ENCODE results near the gene RNF11.
"Not testable (repeated sequence)": the region's sequence is repeated elsewhere in the genome, so short reads cannot be mapped to it uniquely, and the experiment has no call there.

RNF11 gene

DNA sequence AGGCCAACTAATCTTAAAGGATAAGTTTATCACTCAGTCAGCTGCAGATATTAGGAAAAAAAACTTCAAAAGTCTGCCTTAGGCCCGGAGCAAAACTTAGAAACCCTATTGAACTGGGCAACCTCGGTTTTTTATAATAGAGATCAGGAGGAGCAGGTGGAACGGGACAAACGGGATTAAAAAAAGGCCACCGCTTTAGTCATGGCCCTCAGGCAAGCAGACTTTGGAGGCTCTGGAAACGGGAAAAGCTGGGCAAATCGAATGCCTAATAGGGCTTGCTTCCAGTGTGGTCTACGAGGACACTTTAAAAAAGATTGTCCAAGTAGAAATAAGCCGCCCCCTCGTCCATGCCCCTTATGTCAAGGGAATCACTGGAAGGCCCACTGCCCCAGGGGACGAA is 7.6 kb upstream of the RNF11 start:
- DNase-seq: not testable (repeated sequence)

DNA sequence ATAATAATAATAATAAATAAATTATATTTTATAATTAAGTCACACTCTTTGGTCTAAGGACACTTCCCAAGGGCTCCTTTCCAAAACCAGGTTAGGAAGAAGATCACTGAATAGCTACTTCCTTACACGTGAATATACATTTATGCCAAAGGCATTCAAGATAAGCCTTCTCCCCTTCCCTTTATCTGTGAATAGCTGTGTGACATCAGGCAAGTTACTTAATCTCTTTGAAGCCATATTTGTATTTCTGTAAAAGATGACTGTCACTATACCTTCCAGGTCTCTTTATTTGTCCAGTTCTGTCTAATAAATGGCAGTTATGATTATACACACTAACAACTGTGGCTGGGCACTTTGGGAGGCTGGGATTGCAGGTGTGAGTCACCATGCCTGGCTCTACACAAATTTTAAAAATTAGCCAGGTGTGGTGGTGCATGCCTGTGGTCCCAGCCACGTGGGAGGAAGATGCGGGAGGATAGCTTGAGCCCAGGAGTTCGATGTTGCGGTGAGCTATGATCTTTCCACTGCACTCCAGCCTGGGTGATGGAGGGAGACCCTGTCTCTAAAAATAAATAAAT is 5.5 kb upstream of the RNF11 start:
- DNase-seq: no peak

DNA sequence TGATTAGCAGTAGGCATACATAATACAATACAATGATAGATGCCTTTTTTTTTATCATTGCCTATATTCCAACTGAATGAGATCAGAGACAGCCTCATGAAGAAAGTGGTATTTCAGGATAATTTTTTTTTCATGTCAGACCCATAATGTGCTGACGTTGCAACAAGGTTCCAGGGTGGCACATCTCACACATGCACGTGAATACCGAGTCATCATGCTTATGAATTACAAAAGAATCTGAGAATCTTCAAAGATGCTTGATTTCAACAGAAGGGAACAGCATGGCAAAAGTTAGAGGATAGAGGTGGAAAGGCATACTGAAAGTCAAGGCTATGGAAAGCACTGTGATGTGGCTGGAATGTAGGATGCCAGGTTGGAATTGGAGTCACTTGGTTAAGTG is 5.0 kb upstream of the RNF11 start:
- no peak for DNase-seq

DNA sequence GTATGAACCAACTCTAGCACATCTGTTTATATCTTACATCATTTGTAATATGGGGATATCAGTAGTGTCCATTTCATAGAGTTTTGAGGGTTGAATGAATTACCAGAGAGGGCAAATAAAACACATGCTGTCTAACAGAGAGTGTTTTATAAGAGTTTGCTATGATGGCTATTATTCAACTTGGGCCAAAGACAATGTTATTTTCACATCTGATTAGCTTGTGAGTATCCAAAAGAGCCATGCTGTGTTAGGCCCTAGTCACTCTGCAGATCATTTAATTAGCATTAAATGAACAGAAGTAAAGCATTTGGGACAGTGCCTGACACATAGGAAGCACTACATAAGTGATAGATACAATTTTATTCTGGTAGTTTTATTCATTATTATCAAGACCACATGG is 4.2 kb upstream of the RNF11 start:
- no peak for DNase-seq

DNA sequence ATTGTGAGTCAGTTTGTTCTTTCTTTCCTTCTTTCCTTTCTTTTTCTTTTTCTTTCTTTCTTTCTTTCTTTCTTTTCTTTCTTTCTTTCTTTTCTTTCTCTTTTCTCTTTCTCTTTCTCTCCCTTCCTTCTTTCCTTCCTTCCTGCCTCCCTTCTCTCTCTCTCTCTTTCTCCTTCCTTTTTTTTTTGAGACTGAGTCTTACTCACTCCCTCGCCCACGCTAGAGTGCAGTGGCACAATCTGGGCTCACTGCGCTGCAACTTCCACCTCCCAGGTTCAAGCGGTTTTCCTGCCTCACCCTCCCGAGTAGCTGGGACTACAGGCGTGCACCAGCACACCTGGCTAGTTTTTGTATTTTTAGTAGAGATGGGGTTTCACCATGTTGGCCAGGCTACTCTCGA is 1.8 kb upstream of the RNF11 start:
- DNase-seq: not testable (repeated sequence)

DNA sequence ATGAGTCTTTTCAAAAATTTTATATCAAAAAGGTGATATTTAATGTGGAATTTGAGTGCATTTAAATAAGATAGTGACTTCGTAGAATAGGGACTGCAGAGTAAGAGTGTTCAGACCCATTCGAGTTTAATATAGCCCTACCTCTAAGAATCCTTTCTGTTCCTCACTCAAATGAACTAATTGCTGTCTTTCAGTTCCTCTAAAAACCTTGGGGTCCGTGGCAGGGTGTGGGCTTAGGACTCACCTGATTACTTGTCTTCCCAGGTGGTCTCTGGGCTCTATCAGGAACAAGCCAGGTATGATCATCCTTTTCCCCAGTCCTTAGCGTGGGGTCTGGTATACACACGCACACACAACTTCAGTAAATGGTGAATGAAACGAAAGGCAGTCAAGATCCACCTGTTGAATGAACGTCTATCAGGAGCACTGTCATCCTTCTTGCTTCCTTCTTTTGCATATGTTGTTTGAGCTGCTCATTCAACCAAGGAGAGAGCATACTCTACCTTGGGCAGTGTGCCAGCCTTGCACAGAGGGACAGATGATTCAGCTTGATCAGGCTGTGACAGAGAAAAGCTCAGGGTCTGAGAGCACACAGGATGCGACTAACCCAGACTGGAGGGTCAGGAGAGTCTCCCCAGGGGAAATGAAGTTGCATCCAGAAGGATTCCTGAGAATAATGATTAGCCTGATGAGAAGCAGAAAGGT is 1.2 kb upstream of the RNF11 start:
- DNase-seq: peak; percentile 98

DNA sequence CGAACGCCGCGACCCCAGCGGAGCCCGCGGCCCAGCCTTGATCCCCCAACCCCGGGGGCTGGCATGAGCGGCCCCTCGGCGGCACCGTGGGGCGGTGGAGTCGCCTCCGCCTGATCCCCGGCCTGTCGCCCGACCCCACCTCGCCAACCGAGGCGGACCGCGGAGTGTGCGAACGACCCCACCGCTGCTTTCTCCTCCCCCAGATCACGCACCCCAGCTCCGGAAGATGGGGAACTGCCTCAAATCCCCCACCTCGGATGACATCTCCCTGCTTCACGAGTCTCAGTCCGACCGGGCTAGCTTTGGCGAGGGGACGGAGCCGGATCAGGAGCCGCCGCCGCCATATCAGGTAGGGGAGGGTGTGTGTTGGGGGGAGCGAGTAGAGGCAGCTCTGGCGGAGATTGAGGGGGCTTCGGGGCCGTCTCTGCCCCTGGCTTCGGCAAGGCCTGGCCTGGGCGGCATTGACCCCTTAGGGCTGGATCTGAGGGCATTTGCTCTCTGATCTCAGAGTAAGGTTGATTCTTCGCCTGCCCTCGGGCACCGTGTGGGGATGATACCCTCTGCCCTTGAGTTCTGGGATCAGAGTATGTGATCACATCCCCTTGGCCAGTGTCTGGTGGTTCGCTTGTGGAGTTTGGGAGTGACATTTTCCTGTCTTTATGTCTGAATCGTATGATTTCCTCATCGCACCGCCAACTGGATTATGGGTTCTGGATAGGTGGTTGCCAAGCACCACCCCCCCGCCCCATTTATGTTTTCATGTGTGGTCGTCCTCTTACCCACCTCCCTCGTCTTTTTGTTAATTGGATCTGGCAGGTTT is 668 bp downstream of the RNF11 start:
- peak; percentile 86 for DNase-seq

DNA sequence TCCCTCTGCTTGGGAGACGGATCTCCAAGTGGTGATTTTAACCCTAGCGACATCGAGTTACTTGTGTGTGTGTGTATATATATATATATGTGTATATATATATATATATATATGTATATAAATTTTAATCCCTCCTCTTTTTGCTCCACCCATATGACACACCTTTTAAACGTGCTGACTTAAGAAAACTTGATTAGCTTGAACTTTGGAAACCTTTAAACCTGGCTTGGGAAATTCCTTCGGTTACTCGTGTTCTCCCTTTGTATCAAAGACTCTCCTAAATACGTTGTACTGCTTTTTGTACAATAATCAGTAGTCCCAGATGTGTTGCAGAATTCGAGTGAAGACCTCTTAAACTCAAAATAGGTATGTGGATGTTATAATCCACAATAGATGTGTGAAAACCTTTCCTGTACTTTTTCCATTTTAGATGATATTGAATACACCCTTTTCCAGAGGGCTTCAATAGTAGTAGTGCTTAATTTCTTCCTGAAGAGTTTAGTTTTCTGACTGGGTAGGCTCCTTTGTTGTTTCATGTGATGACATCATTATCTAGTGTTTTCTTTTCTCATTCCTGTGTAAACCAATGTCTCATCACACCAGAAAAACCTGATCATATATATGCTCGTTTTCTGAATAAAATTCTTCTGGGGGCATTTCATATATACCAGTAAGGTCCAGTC is 1.4 kb downstream of the RNF11 start:
- DNase-seq: peak; percentile 96

DNA sequence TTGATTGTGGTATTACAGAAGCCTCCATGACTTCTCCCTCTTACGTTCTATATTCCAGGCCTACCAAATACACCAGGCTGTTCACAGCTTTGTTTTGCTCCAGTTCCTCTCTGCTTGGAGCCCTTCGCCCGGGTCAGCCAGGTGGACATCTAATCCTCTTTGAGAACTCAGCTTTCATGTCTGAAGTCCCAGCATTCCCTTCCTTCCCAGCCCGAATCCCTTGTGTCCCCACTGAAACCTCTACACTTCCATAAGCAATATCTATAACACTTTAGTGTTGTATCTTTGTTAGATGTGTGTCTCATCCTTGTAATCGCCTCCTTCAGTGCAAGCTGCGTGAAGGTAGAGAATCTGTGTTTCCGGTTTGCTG is 1.9 kb downstream of the RNF11 start:
- peak; percentile 96 for DNase-seq

DNA sequence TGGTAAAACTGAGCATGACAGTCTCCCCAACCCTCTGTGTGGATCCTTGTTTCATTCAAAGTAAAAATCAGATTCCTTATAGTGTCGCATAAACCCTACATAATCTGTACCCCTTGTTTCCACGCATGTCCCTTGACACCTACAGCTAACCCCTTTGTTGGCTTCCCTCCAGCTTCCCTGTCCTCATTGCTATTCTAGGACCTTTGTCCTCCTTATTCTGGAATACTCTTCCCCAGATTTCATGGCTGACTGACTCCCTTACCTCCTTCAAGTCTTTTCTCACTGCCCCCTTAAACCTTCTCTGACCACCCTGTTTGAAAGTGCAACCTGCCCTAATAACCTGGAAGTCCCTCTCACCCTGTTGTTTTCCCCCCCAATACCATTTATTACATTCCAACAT is 4.0 kb downstream of the RNF11 start:
- peak; percentile 39 for DNase-seq

DNA sequence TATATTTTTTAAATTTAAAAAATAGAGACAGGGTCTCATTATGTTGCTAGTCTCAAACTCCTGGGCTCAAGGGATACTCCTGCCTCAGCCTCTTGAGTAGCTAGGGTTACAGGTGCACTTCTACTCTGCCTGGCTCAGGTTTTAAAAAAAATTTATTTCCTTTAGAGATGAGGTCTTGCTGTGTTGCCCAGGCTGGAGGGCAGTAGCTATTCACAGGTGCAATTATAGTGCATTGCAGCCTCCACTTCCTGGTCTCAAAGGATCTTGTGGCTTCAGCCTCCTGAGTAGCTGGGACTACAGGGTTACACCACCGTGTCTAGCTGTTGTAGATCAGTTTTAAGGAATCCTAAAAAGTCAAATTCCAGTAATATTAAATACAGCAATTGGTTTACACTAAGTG is 5.0 kb downstream of the RNF11 start:
- DNase-seq: peak; percentile 27

DNA sequence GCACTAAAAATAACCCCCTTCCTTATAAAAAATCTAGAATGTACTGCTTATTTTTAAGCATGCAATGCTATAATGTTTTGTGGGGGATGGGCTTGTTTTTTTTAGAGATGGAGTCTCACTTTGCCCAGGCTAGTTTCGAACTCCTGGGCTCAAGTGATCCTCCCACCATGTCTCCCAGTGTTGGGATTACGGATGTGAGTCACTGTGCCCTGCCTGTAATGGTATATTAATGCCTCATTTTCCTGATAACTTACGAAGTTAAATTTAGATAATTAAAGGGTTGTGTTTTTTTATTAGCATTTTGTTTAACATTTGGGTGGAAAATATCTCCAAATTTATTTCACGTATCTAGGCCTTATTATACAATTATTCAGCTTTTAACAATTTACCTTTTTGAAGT is 6.5 kb downstream of the RNF11 start:
- no peak for DNase-seq

DNA sequence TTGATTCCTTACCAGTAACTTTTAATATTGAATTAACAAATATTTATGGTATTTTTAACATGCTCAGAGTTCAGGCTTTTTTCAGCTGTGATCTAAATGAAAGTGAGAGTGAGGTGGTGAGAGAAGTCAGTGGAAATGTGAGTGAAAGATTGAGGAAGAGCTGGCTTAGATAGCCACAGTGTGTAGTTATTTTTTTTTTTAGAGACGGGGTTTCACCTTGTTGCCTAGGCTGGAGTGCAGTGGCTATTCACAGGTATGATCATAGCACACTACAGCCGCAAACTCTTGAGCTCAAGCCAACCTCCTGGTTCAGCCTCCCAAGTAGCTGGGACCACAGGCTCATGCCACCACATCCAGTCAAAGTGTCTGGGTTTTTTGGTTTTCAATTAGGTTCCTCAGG is 10.9 kb downstream of the RNF11 start:
- DNase-seq: no peak

DNA sequence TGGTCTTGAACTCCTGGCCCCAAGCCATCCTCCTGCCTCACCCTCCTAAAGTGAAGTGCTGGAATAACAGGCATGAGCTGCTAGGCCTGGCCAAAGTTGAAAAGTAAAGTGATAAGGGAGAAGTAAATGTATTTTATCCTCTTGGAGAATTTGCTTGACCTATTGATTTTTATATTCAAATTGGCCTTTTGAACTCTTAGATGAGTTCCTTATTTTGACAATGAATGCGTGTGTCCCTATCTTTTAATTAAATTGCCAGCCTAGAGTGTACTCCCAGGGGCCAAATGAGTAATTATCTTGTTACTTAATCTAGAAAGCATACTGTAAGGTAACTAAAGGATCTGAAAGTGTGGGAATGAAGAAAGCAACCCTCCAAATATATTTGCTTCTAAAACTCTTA is 11.4 kb downstream of the RNF11 start:
- DNase-seq: no peak

DNA sequence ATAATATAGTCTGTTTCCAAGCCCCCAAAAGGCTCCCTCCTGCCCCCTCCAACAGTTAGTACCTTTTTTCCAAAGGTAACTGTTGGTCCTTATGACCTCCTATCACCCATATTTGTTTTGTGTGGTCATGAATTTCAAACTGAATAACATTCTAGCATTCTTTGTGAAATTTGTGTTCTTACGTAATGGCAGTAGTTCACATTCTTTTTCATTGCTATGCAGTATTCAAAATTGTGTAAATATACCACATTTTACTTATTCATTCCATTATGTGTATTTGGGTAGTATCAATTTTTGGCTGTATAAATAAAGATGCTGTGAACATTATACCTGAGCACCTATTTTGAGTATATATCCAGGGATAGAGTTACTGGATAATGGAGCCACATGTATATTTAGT is 13.4 kb downstream of the RNF11 start:
- no peak for DNase-seq

DNA sequence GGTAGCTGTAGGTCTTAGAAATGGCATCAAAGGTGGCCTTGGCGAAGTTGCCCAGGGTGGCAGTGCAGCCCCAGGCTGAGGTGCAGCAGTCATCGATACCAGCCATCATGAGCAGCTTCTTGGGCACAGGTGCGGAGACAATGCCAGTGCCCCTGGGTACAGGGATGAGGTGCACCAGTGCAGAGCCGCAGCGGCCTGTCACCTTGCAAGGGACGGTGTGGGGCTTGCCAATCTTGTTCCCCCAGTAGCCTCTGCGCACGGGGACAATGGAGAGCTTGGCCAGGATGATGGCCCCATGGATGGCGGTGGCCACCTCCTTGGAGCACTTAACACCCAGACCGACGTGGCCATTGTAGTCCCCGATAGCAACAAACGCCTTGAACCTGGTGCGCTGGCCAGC is 14.7 kb downstream of the RNF11 start:
- DNase-seq: not testable (repeated sequence)

DNA sequence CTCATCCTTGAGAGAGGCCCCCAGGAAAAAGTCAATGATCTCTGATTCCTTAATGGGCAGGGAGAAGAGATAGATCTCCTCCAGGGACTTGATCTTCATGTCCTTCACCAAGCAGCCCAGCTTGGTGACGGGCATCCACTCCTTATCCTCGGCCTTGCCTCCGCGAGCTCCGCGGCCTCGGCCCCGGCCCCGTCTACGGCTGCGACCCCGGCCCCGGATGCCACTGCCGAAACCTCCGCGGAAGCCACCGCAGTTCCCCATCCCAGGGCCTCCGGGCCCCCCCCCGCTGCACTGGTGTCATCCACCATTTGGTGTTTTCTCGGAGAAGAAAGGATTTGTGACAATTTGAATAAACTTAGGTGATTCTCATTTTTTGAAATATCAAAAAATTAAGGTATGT is 15.1 kb downstream of the RNF11 start:
- not testable (repeated sequence) for DNase-seq

DNA sequence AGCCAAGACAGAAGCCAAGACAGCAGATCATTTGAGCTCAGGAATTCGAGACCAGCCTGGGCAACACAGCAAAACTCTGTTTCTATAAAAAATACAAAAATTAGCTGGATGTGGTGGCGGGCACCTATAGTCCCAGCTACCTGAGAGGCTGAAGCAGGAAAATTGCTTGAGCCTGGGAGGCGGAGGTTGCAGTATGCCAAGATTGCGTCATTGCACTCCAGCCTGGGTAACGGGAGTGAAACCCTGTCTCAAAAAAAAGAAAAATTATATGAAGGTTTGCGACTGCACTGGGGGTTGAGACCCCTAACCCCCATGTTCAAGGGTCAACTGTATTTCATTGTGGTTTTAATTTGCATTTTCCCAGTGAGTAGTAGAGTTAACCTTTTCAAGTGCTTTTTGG is 16.3 kb downstream of the RNF11 start:
- no peak for DNase-seq

DNA sequence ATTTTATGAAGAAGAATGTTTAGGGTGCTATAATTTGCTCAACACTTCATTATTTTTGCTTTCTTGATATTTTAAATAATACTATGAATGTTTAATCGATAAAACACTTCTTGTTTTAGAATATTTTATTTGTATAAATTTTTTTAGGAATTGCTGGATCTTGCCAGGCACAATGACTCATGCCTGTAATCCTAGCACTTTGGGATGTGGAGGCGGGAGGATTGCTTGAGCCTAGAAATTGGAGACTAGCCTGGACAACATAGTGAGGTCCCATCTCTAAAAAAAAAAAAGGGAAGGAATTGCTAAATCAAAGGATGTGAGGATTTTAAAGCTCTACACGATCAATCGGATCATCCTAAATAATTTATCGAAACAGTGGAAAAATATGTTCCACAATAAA is 17.6 kb downstream of the RNF11 start:
- no peak for DNase-seq

DNA sequence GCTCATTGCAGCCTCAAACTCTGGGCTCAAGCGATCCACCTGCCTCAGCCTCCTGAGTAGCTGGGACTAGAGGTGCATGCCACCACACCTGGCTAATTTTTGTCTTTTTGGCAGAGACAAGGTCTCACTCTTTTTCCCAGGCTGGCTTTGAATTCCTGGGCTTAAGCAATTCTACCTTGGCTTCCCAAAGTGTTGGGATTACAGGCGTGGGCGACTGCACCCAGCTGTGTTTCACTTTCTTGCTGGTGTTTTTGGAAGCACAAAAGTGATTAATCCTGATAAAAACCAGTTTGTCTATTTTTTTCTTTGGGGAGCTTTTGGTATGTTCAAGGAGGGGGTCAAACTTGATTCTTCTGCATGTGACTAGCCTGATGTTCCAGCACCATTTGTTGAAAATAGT is 19.3 kb downstream of the RNF11 start:
- no peak for DNase-seq

DNA sequence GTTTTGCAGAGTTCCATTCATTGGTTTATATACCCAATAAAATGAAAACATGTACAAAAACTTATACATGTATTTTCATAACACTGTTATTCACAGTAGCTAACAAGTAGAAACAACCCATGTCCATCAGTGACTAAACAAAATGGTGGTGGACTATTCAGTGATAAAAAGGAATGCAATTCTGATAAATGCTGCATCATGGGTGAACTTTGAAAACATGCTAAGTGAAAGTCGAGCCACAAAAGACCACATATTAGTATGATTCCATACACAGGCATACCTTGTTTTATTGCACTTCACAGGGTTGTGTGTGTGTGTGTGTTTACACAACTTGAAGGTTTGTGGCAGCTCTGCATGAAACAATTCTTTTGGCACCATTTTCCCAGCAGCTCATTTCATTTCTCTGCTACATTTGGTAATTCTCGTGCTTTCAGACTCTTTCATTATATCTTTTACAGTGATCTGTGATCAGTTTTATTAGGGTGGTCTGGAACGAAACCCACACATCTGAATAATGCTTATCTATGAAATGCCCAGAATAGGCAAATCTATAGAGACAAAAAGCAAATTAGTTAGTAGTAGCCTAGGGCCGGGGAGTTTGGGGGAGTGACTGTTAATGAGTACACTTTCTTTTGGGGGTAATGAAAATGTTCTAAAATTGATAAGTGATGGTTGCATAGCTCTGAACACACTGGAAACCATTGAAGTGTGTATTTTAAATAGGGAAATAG is 27.2 kb downstream of the RNF11 start:
- DNase-seq: no peak

DNA sequence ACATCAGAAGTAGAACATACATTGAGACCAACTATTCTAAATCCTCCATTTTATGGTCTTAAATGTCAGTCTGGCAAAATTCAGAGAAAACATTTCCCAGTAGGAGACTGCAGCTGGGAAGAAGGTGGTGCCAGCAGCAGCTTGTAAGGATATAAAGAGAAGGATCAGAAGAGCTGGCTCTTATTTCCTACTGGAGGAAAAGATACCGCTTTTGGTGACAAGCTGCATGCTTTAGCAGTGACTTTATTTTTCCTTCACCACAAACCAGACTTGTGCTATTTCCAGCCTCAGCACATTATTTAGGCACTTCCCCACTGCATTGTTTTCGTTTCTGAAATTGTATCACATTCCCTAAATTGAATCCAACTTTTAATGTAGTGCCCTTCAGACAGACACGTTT is 28.4 kb downstream of the RNF11 start:
- no peak for DNase-seq

DNA sequence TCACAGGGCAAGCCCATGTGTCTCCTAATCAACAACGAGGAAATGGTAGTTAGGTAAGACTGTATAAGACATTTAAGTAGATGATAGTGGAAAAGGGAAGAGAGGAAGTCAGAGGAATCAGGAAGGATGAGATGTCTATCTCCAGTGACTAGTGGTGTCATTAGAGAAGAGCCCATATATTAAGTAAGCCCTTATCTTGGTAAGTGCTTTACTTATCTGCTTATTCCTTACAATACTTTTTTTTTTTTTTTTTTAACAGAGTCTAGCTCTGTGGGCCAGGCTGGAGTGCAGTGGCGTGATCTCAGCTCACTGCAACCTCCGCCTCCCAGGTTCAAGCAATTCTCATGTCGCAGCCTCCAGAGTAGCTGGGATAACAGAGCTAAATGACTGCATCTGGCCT is 29.5 kb downstream of the RNF11 start:
- no peak for DNase-seq
